GM12878 (cell line): Measurements from ENCODE around the gene MYL12A. TPM values are rescaled to one million over a fixed set of nuclear protein-coding genes. Genes with fewer than 3 reads are reported as not detected.

Experiments used
- BCL11A ChIP-seq: IDR thresholded peaks from 2 replicates; pipeline ENCODE4 v1.6.1; 2011; ENCODE audit warnings: low read depth, low read length
- BRCA1 ChIP-seq: IDR thresholded peaks from 2 replicates; pipeline ENCODE4 v1.6.1; 2011; ENCODE audit warnings: low read depth, low read length, improper control_type of control experiment
- CTCF ChIP-seq, 3 experiments: IDR thresholded peaks in 2 of 3; conservative IDR thresholded peaks in 1 of 3; 2 replicates each; pipeline ENCODE4 v1.5.1; 2011; ENCODE audit warnings: low read depth in 3 of 3, low read length in 3 of 3, mild to moderate bottlenecking in 3 of 3, control low read depth in 2 of 3, moderate library complexity in 2 of 3, inconsistent platforms in 1 of 3, mixed read lengths in 1 of 3; ENCODE audit not compliant: control insufficient read depth in 2 of 3, insufficient read depth in 1 of 3; ENCODE audit errors: extremely low read depth in 1 of 3
- HCFC1 ChIP-seq: fragments of 150-350 bp; IDR thresholded peaks from 2 replicates; pipeline ENCODE4 v1.6.1; 2014; ENCODE audit warnings: low read length
- MEF2A ChIP-seq: IDR thresholded peaks from 2 replicates; pipeline ENCODE4 v1.6.1; 2011; ENCODE audit warnings: low read depth, mild to moderate bottlenecking, low read length, moderate library complexity; ENCODE audit not compliant: insufficient read depth
- MTA3 ChIP-seq: IDR thresholded peaks from 2 replicates; pipeline ENCODE4 v1.6.1; 2012; ENCODE audit warnings: low read length, inconsistent platforms, borderline replicate concordance
- NFXL1 ChIP-seq: fragments of 450-650 bp; IDR thresholded peaks from 2 replicates; pipeline ENCODE4 v1.6.1; 2017; ENCODE audit warnings: antibody characterized with exemption, mild to moderate bottlenecking, borderline replicate concordance
- PML ChIP-seq: IDR thresholded peaks from 2 replicates; pipeline ENCODE4 v1.6.1; 2012; ENCODE audit warnings: low read length, inconsistent platforms
- POLR2AphosphoS2 ChIP-seq: IDR thresholded peaks from 2 replicates; pipeline ENCODE4 v1.6.1; 2011; ENCODE audit warnings: low read depth, mild to moderate bottlenecking, low read length, improper control_type of control experiment, moderate library complexity
- SKIL ChIP-seq: fragments of 450-650 bp; IDR thresholded peaks from 2 replicates; pipeline ENCODE4 v1.6.1; 2017; ENCODE audit warnings: mild to moderate bottlenecking, low read depth, inconsistent platforms; ENCODE audit not compliant: poor library complexity, severe bottlenecking
- ZBTB33 ChIP-seq: fragments of 450-650 bp; IDR thresholded peaks from 2 replicates; pipeline ENCODE4 v1.6.1; 2017; ENCODE audit warnings: mild to moderate bottlenecking
- polyA plus RNA-seq, 11 experiments: library from polyadenylated mRNA; depleted of rRNA in 4 of 11; unstranded in 6 of 11; stranded (reverse) in 5 of 11; fragments of >200 nt; fragmentation: Nextera tagmentation in 4 of 11; fragmentation: Illumina TruSeq in 1 of 11; extraction: Ambion mirVana in 4 of 11; extraction: Trizol in 1 of 11; gene quantifications; 1 replicate in 1 of 11; 2 replicates in 10 of 11; pipeline versions ENCODE4 v1.2.1 to v1.2.3, GENCODE V29; 2011 to 2016; ENCODE audit warnings: inconsistent platforms in 2 of 11, missing spikeins in 2 of 11, low read depth in 1 of 11
- total RNA-seq, 4 experiments: library from RNA; depleted of rRNA in 3 of 4; stranded (reverse); fragments of >200 nt in 3 of 4; fragmentation: Illumina TruSeq in 1 of 4; extraction: Trizol in 1 of 4; gene quantifications; 2 replicates each; pipeline versions ENCODE4 v1.2.1 to v1.2.3, GENCODE V29; 2013 to 2021

The MYL12A gene
- total and polyA plus RNA-seq, 10 of the 15 experiments (the other 5 are each of a cell fraction or from before 2014, with no cell fraction given) = 488 to 1,663 (median 924) TPM

GRCh38 chr18:3251249-3251962, 3.8 kb downstream of the MYL12A start (continued):
- no peak for TF ChIP-seq BCL11A
- TF ChIP-seq BRCA1 = no peak
- no peak for TF ChIP-seq HCFC1
- TF ChIP-seq ZBTB33 = no peak
- peak; percentile 22; the same call in 1 of the 2 replicates for TF ChIP-seq PML
- peak; percentile 26; the same call in 1 of the 2 replicates for TF ChIP-seq MTA3
- peak; percentile 62; the same call in 1 of the 2 replicates for TF ChIP-seq POLR2AphosphoS2
- TF ChIP-seq SKIL = peak; percentile 39
- no peak for TF ChIP-seq CTCF (IDR thresholded peaks at IDR 0.05 in 2 of 3, conservative IDR thresholded peaks at IDR 0.05 in 1 of 3; ENCODE audit: control insufficient read depth in 2 of 3, extremely low read depth in 1 of 3, insufficient read depth in 1 of 3, low read depth in 3 of 3, low read length in 3 of 3)
- TF ChIP-seq NFXL1 = no peak
- TF ChIP-seq MEF2A = no peak
